GM21576 (cell line): ENCODE results near the gene ANTXR2.
"Not testable (repeated sequence)": the region's sequence is repeated elsewhere in the genome, so short reads cannot be mapped to it uniquely, and the experiment has no call there.

Experiments
- ATAC-seq: cut with Tn5 transposase; IDR thresholded peaks from one replicate; pipeline ENCODE4 v1.9.1; 2021; ENCODE audit warnings: mild to moderate bottlenecking, moderate library complexity; ENCODE audit not compliant: unreplicated experiment

The ANTXR2 gene

DNA sequence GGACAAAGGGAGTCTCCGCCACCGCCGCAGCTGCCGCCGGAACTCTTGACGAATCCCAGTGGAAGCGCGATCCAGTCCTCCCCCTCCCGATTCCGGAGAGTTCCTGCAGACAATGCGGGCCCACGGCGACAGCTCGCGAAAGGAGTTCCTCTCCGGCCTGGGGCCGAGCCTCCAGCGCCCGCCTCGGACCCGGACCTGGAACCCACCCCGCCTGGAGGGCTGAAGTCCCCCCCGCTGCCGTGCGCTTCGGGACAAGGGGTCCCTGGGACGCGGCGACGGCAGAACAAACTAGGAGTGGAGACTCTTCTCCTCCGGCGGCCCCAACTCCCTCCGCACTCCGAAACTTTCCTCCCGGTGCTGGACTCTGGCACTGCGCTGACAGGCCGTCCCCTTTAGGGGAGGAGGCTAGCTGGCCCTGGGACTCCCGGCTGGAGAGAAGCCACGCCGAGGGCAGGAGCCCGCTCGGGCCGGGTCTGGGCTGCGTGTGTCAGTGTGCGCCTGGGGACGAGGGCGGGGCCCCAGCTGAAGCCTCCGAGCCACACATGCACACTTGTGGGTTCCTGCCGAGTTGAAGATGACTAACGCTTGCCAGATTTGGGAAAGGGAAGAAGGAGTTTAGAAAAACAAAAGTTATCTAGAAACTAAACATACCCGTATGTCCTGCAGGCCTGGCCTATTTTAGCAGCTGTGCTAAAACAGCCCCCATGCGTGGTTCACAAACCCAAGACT, at the start of gene ANTXR2:
ANTXR2 (minus strand) TSS at position 486 of the 729 bp plus-strand sequence. CDS start 669 bp downstream, outside the sequence.
- peak; percentile 57 for ATAC-seq

DNA sequence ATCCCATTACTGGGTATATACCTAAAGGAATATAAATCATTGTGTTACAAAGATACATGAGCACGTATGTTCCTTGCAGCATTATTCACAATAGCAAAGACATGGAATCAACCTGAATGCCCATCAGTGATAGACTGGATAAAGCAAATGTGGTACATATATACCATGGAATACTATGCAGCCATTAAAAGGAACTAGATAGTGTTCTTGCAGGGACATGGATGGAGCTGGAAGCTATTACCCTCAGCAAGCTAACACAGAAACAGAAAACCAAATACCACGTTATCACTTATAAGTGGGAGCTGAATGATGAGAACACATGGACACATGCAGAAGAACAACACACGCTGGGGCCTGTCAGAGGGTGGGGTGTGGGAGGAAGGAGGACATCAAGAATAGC, 48.8 kb upstream of the ANTXR2 start:
- not testable (repeated sequence) for ATAC-seq

DNA sequence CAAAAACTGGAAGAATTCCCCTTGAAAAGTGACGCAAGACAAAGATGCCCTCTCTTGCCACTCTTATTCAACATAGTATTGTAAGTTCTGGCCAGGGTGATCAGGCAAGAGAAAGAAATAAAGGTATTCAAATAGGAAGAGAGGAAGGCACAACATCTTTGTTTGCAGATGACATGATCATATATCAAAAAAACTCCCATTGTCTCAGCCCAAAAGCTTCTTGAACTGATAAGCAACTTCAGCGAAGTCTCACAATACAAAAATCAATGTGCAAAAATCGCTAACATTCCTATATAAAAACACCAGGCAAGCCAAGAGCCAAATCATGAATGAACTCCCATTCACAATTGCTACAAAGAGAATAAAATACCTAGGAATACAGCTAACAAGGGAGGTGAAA, 46.6 kb upstream of the ANTXR2 start:
- ATAC-seq: not testable (repeated sequence)

DNA sequence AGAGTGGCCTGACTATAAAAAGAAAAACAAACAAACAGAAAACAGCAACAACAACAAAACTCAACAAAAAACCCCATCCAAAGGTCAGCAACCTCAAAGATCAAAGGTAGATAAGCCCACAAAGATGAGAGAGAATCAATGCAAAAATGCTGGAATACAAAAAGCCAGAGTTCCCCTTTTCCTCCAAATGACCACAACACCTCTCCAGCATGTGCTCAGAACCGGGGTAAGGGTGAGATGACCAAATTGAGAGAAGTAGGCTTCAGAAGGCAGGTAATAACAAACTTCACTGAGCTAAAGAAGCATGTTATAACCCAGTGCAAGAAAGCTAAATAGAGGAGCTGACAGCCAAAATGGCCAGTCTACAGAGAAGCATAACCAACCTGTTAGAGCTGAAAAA, 43.5 kb upstream of the ANTXR2 start:
- no peak for ATAC-seq

DNA sequence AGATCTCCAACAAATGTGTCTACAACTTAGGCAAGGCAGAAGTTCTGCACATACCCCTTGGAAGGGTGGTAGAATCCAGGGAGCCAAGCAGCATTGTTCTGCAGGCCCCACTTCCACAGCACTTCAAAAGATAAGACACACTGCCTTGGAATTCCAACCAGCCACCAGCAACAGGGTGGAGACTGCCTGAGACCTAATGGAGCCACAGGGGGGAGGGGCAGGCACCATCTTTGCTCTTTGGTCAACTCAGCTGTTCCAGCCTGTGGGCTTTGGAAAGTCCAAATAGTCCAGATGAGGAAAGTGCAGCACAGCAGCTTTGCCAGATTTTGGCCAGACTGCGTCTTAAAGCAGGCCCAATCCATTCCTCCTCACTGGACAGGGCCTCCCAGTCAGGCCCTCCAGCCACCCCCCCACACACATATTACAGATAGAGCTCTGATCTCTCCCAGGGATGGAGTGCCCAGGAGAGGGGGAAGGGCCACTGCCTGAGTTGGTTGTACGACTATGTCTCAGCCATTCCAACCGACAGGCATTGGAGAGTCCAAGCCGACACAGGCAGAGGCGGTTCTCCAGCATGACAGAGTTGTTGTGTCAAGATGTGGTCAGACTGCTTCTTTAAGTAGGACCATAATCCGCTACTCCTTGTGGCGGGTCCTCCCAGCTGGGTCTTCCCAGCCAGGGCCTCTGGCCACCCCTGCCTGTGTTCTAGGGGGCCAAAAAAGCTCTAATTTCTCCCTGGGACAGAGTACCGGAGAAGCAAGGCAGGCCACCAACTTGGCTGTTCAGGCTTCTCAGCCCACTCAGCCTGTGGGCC, 42.5 kb upstream of the ANTXR2 start:
- no peak for ATAC-seq

DNA sequence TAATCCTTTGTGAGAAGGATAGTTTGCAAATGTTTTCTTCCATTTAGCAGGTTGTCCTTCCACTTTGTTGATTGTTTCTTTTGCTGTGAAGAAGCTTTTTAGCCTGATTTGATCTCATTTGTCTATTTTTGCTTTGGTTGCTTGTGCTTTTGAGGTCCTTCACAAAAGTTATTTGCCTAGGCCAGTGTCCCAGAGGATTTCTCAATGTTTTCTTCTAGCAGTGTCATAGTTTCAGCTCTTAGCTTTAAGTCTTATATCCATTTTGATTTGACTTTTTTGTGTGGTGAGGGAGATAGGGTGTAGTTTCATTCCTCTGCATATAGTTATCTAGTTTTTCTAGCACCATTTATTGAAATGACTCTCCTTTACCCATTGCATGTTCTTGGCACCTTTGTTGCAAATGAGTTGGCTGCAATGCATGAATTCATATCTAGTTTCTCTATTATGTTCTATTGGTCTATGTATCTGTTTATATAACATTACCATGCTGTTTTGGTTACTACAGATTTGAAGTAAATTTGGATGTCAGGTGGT, 41.8 kb upstream of the ANTXR2 start:
- no peak for ATAC-seq

DNA sequence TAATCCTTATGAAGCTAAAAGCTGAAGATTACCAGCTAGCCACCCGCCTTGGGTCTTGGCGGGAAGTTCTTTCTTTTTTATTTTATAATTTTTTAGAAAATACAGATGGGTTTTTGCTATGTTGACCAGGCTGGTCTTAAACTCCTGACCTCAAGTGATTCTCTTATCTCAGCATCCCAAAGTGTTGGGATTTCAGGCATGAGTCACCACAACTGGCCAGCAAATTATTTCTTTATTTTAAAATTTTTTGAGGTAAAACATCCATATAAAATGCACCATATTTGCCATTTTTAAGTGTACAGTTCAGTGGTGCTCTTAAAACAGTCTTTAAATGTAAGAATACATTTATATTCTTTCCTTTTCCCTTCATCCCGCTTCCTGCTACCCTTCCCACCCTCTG, 40.6 kb upstream of the ANTXR2 start:
- no peak for ATAC-seq

DNA sequence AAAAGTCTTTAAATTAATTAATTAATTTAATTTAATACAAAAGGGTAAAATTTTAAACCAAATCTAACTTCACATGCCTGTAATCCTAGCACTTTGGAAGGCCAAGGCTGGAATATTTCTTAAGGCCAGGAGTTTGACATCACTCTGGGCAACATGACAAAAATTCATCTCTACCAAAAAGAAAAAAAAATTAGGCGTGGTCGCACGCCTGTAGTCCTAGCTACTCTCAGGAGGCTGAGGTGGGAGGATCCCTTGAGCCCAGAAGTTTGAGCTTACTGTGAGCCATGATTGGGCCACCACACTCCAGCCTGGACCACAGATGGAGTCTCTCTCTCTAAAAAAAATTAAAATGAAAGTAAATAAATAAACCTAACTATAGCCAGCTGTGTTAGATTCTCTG, 39.2 kb upstream of the ANTXR2 start:
- no peak for ATAC-seq

DNA sequence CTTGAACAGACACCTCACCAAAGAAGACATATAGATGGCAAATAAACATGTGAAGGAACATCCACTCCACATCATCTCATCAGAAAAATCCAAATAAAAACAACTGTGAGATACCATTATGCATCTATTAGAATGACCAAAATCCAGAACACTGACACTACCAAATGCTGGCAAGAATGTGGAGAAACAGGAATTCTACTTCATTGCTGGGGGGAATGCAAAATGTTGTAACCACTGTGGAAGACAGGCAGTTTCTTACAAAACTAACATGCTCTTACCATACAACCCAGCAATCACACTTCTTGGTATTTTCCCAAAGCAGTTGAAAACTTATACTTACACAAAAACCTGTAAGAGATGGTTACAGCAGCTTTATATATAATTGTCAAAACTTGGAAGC, 38.2 kb upstream of the ANTXR2 start:
- ATAC-seq: no peak

DNA sequence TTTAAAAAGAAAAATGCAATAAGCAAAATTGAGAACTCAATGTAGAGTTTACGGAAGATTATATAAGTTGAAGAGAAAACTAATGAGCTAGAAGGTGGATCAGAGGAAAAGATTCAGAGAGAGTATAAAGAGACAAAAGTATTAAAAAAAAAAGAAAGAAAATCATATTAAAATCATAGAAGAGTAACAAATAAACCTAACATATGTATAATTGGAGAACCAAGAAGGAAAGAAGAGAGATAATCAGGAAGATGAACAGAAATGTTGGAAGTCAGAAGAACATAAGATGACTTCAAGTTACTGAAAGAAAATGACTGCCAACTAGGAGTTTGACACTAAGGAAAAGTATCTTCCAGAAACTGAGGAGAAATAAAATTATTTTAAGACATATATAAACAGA, 34.3 kb upstream of the ANTXR2 start:
- ATAC-seq: no peak

DNA sequence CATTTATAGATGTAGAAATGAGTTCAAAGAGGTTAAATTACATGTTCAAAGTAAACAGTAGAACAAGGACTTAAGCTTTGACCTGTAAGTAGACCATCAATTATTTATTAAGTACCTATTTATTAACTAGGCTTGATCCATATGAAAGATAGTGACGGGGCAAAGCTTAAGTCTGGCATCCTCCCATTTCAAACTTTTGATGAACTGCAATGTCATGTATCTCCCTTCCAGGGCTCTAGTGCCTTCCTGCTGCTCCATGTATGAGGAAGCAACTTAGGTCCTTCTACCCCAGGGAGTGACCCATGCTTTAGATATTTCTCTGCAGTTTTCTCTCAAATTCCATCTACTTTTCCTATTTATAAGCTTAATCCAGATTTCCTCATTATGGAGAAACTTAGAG, 31.9 kb upstream of the ANTXR2 start:
- no peak for ATAC-seq

DNA sequence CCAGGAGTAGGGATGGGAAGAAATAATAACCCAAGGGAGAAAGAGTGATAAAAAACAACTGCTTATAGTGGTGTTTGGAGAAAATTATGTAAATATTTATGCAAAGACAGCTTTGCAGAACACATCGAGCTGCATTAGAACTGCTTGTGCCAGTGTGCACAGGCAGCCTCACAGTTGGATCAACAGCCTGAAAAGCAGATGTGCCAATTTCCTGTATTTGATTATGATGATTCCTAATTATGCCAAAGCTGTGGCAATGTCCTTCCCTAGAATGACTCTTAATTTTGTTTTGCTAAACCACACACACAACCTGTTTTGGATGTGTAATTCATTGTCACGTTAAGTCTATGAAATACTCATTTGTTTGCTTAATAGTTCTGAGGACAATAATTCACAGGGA, 30.6 kb upstream of the ANTXR2 start:
- ATAC-seq: no peak

DNA sequence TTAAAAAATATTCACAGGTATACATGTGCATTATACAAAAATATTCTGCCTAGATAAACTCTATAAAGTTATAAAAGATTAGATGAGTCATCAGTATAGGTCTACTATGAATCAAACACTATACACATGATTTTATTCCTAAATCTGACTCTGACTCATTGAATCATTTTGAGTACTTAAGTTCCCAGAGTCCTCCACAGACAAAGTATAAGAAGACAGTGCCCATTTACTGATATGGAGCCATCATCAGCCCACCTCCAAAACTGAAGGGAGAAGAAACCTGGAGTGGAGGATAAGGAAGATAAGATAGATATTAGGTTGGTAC, 28.7 kb upstream of the ANTXR2 start:
- no peak for ATAC-seq

DNA sequence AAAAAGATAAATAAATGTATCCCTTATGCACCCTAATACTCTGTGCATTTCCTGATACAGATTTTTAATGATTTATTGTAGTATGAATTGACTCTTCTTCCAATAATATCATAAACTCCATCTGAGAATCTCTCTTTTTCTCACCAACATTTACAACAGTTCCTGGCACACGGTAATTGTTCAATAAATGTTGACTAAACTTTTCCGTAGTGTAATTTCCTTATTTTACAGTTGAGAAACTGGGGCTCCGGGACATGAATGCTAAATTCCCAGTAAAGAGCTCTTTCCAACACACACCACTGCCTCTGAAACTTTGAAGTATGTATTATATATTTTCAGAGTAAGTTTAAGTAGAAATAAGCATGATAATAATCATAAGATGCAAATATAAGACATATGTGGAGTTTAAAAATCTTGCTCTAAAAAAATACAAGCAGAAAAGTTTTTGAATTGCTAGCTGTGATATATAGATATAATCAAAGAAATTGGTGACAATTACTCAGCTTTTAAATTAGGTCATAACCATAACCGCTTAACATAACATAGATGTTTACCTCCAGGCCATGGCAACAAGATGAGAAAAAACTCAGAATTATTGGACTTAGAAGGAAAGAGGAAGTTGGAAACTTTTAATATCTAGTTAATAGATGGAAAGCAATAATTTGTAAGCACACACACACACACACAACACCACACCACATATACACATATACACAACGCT, 28.2 kb upstream of the ANTXR2 start:
- no peak for ATAC-seq

DNA sequence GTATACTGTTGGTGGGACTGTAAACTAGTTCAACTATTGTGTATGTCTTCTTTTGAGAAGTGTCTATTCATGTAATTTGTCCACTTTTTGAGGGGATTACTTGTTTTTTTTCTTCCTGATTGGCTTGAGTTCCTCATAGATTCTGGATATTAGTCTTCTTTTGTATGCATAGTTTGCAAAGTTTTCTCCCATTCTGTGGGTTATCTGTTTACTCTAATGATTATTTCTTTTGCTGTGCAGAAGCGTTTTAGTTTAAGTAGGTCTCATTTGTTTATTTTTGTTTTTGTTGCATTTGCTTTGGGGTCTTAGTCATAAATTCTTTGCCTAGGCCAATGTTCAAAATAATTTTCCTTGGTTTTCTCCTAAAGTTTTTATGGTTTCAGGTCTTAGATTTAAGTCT, 26.6 kb upstream of the ANTXR2 start:
- ATAC-seq: no peak

DNA sequence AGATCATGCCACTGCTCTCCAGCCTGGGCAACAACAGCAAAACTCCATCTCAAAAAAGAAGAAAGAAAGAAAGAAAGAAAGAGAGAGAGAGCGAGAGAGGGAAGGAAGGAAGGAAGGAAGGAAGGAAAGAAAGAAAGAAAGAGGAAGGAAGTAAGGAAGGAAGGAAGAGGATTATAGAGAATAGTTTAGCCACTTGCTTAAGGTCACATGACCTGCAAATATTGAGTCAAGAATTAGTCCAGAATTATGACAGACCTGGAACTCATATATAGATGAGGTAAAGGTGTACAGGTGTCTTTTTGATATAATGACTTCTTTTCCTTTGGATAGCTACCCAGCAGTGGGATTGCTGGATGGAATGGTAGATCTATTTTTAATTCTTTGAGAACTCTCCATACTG, 25.6 kb upstream of the ANTXR2 start:
- ATAC-seq: no peak

DNA sequence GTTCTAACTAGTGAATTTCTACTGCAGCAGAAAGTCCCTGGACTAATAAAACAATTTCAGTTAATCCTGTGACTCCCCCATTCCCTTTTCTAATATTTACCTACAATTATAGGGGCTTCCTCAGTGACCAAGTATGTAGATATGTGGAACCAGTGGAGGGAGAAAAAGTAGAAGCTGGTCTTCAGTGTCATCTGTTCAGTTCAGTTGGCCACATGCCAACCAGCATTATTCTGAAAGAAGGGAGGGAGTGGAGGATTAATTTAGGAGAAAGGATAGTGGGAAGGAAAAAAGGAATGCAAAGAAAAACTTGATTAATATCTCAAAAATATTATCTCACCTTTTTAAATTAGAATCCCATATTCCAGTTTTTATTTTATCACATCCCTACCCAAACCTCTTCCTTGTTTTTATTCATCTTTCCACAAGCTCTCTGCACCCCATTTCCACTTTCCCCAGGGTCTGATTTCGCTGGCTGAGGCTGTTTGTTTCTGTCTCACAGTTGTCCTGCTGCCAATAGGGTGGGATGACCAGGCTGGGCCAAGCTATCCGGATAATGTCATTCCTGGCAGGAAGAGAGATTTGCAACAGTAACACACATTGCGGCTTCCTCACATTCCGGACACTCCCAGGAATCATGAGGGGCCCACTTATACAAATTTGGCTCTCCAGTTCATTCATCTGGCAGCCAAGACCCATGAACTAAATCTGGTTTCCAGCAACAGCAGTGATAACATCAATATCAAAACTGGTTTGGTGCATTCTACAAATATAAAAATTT, 24.6 kb upstream of the ANTXR2 start:
- ATAC-seq: no peak

DNA sequence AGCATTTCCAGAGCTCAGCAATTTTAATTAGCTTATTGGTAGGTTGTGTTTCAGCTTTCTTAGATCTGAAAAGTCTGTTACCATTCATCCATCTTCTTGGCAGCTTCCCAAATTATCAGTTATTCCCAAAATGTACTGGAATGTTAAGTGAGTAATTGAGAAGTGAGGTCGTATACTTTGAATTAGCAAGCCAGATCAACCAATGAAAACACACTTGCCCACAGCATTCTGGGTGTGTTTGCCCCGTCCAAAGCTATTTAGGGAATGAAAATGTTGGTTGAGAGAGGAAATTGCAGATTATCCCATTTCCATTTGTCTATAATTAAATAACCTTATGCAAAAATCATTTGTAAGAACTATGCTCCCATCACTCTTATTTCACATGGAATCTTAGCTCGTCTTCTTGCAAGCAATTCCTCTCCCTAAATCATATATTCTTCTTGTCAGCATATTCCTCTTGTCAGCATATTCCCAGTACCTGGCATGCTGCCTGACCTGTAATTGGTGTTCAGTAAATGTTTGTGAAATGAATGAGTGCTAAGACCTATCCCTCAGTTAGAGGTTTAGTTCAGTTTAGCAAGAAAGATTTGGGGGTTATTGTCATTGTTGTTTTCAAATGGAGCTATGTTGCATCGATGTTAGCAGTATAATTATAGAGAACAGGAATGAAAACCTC, 23.3 kb upstream of the ANTXR2 start:
- ATAC-seq: no peak

DNA sequence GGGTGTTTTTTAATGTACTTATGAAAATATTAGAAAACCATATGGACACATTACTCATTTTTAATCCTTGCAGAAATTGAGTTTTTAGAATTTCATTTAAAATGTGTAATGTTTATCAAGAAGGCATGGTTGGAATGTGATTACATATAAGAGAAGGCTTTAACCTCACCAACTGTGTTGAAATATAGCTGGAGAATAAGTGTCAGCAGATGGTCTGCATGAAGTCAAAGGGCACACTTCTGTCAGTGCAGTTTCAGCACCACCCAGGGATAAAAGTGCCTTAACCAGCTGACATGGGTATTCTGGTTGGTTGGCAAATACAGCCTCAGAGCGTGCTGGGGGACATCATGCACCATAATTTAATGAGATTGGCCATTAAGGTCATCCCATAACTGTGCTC, 21.2 kb upstream of the ANTXR2 start:
- ATAC-seq: no peak

DNA sequence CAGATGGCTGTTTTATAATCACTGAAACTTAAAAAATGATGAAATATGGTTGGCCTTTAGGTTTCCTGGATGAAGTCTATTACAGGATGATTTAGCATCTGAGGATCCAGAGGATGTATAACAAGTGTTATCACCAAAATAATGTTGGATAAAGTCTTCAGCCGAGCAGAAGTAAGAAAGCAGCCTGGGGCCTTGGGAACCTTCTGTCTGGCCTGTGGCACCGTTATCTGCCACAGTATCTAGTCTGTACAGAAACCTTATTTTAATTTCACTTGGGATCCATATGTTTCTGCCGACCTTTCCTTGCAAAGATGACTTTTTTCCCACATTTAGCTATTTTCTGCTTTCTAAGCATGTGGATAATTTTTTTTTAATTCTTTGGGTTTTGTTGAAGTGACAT, 20.5 kb upstream of the ANTXR2 start:
- no peak for ATAC-seq
